ENCODE data around the gene PCDHA7. TPM values are rescaled to one million over a fixed set of nuclear protein-coding genes. Genes with fewer than 3 reads are reported as not detected.
A peak's percentile ranks its signal among the peaks of the same experiment; 100 is the strongest.
"Not testable (repeated sequence)": the region's sequence is repeated elsewhere in the genome, so short reads cannot be mapped to it uniquely, and the experiment has no call there.

PCDHA7 gene, protein sequence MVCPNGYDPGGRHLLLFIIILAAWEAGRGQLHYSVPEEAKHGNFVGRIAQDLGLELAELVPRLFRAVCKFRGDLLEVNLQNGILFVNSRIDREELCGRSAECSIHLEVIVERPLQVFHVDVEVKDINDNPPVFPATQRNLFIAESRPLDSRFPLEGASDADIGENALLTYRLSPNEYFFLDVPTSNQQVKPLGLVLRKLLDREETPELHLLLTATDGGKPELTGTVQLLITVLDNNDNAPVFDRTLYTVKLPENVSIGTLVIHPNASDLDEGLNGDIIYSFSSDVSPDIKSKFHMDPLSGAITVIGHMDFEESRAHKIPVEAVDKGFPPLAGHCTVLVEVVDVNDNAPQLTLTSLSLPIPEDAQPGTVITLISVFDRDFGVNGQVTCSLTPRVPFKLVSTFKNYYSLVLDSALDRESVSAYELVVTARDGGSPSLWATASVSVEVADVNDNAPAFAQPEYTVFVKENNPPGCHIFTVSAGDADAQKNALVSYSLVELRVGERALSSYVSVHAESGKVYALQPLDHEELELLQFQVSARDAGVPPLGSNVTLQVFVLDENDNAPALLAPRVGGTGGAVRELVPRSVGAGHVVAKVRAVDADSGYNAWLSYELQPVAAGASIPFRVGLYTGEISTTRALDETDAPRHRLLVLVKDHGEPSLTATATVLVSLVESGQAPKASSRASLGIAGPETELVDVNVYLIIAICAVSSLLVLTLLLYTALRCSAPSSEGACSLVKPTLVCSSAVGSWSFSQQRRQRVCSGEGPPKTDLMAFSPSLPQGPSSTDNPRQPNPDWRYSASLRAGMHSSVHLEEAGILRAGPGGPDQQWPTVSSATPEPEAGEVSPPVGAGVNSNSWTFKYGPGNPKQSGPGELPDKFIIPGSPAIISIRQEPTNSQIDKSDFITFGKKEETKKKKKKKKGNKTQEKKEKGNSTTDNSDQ
- 0.71 and 0.97 TPM in 2 replicates for total RNA-seq (2014; rRNA removed; shearing (Covaris generic))

DNA sequence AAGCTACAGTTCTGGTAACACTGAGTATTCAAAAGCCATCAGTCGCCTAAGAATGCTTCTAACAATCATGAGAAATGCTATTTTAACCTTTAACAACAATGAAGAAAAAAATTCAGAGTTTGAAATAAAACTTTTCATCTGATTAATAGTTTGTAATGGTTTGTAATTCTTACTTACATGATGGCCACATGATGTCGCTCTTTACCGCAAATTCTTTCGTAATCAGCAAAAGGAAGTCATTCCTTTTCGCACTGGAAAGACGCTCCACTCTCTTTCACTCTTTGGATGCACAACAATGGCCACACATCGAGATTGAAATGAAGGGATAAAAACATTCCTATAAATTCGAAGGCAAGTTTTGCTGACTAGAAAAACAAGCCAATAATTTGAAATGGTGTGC, at the start of gene PCDHA7:
TSS of gene PCDHA7 (plus strand) at position 277 of the 400 bp plus-strand sequence. CDS start at position 392, 115 bp downstream.
- DNase-seq (ENCODE audit: low read depth): no peak

DNA sequence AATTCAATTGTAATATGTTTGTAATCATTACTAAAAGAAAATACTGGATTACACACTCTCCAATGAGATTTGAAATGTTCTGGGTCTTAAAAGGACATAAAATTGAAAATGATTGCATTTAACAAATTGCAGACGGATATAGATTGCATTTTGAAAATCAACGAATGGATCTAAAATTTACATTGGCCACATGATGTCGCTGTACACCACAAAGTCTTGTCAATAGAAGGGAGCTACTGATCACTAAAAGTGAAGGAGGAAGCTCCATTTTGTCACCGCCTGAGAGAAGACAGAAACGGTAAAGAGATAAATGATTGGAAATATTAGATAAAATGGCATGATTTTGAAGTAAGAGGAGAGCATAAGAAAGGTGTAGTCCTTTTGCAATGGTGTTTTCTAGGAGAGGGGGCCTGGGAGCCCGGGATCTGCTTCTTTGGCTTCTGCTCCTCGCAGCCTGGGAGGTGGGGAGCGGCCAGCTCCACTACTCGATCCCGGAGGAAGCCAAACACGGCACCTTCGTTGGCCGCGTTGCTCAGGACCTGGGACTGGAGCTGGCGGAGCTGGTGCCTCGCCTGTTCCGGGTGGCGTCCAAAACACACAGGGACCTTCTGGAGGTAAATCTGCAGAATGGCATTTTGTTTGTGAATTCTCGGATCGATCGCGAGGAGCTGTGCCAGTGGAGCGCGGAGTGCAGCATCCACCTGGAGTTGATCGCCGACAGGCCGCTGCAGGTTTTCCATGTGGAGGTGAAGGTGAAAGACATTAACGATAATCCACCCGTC, 48.0 kb upstream of the PCDHA7 start, which contains the start of gene PCDHA1:
TSS of gene PCDHA1 (plus strand) at position 236 of the 782 bp plus-strand sequence.
- peak; percentile 40 for DNase-seq (ENCODE audit: low read depth)

DNA sequence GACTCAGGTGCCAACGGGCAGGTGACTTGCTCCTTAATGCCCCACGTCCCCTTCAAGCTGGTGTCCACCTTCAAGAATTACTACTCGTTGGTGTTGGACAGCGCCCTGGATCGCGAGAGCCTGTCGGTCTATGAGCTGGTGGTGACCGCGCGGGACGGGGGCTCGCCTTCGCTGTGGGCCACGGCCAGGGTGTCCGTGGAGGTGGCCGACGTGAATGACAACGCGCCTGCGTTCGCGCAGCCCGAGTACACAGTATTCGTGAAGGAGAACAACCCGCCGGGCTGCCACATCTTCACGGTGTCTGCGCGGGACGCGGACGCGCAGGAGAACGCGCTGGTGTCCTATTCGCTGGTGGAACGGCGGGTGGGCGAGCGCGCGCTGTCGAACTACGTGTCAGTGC, 46.6 kb upstream of the PCDHA7 start:
- DNase-seq (ENCODE audit: low read depth): not testable (repeated sequence)

DNA sequence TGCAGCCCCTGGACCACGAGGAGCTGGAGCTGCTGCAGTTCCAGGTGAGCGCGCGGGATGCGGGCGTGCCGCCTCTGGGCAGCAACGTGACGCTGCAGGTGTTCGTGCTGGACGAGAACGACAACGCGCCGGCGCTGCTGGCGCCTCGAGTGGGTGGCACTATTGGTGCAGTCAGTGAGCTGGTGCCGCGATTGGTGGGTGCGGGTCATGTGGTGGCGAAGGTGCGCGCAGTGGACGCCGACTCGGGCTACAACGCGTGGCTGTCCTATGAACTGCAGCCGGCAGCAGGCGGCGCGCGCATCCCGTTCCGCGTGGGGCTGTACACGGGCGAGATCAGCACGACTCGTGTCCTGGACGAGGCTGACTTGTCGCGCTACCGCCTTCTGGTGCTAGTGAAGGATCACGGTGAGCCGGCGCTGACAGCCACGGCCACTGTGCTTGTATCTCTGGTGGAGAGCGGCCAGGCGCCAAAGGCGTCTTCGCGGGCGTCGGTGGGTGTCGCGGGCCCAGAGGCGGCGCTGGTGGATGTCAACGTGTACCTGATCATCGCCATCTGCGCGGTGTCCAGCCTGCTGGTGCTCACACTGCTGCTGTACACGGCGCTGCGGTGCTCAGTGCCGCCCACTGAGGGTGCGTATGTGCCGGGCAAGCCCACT, 46.1 kb upstream of the PCDHA7 start:
- not testable (repeated sequence) for DNase-seq (ENCODE audit: low read depth)

DNA sequence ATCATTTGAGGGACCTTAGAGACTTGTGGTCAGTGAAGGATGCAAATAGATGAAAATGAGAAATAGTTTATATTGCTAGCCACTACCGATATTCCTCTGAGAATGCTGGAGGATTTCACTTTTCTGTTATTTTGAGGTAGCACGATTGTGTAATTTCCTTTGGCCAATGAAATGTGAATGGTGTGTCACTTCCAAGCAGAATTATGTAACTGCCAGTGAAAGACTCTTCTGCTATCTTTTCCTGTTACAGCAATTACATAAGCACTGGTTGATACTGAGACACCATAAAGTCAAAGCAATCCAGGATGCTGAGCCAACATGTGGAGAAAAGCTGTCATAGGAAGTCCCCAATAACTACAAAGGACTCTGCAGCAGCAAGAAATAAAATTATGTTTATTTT, 43.0 kb upstream of the PCDHA7 start:
- DNase-seq (ENCODE audit: low read depth): no peak

DNA sequence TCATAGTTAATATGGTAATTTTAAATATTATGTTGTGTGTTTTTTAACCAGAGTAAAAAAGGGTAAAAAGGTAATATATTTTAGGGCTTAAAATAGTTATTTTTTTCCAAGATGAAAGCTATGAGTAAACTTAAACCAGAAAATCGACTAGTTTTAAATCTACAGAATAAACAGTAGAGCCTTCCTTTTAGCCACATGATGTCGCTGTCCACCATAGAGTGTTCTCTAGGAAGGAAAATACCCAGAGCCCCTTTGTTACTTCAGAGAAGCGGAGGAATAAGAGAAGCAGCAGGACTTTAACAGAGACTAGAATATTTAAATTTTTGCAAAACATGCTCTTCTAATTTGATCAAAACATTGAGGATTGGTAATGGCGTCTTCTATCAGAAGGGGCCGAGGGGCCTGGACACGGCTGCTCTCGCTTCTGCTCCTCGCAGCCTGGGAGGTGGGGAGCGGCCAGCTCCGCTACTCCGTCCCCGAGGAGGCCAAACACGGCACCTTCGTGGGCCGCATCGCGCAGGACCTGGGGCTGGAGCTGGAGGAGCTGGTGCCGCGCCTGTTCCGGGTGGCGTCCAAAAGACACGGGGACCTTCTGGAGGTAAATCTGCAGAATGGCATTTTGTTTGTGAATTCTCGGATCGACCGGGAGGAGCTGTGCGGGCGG, 39.3 kb upstream of the PCDHA7 start, which contains the start of gene PCDHA2:
TSS of gene PCDHA2 (plus strand) at position 258 of the 664 bp plus-strand sequence.
- DNase-seq (ENCODE audit: low read depth): peak; percentile 57

DNA sequence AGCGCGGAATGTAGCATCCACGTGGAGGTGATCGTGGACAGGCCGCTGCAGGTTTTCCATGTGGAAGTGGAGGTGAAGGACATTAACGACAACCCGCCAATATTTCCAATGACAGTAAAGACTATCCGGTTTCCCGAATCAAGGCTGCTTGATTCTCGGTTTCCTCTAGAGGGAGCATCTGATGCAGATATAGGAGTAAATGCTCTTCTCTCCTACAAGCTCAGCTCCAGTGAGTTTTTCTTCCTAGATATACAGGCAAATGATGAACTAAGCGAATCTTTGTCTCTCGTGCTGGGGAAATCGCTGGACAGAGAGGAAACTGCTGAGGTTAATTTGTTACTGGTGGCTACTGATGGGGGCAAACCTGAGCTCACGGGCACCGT, 38.8 kb upstream of the PCDHA7 start:
- DNase-seq (ENCODE audit: low read depth): peak; percentile 35

DNA sequence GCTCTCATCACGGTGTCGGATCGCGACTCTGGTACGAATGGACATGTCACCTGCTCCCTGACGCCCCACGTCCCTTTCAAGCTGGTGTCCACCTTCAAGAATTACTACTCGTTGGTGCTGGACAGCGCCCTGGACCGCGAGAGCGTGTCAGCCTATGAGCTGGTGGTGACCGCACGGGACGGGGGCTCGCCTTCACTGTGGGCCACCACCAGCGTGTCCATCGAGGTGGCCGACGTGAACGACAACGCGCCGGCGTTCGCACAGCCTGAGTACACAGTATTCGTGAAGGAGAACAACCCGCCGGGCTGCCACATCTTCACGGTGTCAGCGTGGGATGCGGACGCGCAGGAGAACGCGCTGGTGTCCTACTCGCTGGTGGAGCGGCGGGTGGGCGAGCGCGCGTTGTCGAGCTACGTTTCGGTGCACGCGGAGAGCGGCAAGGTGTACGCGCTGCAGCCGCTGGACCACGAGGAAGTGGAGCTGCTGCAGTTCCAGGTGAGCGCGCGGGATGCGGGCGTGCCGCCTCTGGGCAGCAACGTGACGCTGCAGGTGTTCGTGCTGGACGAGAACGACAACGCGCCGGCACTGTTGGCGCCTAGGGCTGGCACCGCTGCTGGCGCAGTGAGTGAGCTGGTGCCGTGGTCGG, 37.9 kb upstream of the PCDHA7 start:
- not testable (repeated sequence) for DNase-seq (ENCODE audit: low read depth)

DNA sequence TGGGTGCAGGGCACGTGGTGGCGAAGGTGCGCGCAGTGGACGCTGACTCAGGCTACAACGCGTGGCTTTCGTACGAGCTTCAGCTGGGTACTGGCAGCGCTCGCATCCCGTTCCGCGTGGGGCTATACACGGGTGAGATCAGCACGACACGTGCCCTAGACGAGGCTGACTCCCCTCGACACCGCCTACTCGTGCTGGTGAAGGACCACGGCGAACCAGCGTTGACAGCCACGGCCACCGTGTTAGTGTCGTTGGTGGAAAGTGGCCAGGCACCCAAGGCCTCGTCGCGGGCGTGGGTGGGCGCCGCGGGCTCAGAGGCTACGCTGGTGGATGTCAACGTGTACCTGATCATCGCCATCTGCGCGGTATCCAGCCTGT, 37.4 kb upstream of the PCDHA7 start:
- DNase-seq (ENCODE audit: low read depth): no peak

DNA sequence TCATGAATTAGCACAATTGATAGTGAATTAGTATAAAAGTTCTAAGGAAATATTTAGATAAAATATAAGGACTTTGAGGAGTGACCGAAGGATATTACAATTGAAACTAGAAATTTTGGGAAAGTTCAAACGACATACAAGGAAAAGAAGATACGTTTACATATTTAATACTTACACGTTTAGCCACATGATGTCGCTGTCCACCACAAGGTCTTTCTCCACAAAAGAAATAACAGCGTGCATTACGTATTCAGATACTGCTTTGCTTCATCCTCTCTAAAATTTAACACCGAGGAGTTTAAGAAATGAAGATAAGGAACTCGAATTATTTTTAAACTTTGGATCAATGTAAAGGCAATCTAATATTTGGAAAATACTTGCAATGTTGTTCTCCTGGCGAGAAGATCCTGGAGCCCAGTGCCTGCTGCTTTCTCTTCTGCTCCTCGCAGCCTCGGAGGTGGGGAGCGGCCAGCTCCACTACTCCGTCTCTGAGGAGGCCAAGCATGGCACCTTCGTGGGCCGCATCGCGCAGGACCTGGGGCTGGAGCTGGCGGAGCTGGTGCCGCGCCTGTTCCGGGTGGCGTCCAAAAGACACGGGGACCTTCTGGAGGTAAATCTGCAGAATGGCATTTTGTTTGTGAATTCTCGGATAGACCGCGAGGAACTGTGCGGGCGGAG, 33.1 kb upstream of the PCDHA7 start, which contains the start of gene PCDHA3:
TSS of gene PCDHA3 (plus strand) at position 242 of the 678 bp plus-strand sequence.
- peak; percentile 33 for DNase-seq (ENCODE audit: low read depth)

DNA sequence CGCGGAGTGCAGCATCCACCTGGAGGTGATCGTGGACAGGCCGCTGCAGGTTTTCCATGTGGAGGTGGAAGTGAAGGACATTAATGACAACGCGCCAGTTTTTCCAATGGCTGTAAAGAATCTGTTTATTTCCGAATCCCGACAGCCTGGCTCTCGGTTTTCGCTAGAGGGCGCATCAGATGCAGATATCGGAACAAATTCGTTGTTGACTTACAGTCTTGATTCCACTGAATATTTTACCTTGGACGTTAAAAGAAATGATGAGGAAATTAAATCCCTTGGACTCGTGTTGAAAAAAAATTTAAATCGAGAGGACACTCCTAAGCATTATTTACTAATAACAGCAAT, 32.6 kb upstream of the PCDHA7 start:
- DNase-seq (ENCODE audit: low read depth): no peak

DNA sequence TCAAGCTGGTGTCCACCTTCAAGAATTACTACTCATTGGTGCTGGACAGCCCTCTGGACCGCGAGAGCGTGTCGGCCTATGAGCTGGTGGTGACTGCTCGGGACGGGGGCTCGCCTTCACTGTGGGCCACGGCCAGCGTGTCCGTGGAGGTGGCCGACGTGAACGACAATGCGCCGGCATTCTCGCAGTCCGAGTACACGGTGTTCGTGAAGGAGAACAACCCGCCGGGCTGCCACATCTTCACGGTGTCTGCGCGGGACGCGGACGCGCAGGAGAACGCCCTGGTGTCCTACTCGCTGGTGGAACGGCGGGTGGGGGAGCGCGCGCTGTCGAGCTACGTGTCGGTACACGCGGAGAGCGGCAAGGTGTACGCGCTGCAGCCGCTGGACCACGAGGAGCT, 31.7 kb upstream of the PCDHA7 start:
- not testable (repeated sequence) for DNase-seq (ENCODE audit: low read depth)

DNA sequence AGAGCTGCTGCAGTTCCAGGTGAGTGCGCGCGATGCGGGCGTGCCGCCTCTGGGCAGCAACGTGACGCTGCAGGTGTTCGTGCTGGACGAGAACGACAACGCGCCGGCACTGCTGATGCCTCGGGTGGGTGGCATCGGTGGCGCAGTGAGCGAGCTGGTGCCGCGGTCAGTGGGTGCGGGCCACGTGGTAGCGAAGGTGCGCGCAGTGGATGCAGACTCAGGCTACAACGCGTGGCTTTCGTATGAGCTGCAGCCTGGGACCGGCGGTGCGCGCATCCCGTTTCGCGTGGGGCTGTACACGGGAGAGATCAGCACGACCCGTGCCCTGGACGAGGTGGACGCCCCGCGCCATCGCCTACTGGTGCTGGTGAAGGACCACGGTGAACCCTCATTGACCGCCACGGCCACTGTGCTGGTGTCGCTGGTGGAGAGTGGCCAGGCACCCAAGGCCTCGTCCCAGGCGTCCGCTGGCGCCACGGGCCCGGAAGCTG, 31.2 kb upstream of the PCDHA7 start:
- no peak for DNase-seq (ENCODE audit: low read depth)

DNA sequence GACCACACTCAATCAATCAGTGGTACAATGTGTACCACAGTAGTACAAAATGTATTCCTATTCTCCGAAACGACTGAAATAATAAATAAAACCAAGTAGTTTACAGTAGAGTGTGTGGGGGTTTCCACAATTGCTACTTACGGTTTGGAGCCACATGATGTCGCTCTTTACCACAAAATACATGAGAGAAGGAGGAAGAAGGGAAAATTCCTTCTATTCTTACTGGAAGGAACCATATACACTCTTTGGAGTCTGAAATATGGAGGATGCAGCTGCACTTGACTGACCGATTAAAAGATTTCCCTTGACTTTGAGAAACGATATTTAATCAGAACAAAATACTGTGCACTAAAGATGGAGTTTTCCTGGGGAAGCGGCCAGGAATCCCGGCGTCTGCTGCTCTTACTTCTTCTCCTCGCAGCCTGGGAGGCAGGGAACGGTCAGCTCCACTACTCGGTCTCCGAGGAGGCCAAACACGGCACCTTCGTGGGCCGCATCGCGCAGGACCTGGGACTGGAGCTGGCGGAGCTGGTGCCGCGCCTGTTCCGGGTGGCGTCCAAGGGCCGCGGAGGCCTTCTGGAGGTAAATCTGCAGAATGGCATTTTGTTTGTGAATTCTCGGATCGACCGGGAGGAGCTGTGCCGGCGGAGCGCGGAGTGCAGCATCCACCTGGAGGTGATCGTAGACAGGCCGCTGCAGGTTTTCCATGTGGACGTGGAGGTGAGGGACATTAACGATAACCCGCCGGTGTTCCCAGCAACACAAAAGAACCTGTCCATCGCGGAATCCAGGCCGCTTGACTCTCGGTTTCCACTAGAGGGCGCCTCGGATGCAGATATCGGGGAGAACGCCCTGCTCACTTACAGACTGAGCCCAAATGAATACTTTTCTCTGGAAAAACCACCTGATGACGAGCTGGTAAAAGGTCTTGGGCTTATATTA, 27.0 kb upstream of the PCDHA7 start, which contains the start of gene PCDHA4:
TSS of gene PCDHA4 (plus strand) at position 235 of the 942 bp plus-strand sequence.
- peak; percentile 76 for DNase-seq (ENCODE audit: low read depth)

DNA sequence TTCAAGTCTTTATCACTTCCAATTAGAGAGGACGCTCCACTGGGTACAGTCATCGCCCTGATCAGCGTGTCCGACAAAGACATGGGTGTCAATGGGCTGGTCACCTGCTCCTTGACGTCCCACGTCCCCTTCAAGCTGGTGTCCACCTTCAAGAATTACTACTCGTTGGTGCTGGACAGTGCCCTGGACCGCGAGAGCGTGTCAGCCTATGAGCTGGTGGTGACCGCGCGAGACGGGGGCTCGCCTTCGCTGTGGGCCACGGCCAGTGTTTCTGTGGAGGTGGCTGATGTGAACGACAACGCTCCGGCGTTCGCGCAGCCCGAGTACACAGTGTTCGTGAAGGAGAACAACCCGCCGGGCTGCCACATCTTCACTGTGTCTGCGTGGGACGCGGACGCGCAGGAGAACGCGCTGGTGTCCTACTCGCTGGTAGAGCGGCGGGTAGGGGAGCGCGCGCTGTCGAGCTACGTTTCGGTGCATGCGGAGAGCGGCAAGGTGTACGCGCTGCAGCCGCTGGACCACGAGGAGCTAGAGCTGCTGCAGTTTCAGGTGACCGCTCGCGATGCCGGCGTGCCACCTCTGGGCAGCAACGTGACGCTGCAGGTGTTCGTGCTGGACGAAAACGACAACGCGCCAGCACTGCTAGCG, 25.7 kb upstream of the PCDHA7 start:
- not testable (repeated sequence) for DNase-seq (ENCODE audit: low read depth)

DNA sequence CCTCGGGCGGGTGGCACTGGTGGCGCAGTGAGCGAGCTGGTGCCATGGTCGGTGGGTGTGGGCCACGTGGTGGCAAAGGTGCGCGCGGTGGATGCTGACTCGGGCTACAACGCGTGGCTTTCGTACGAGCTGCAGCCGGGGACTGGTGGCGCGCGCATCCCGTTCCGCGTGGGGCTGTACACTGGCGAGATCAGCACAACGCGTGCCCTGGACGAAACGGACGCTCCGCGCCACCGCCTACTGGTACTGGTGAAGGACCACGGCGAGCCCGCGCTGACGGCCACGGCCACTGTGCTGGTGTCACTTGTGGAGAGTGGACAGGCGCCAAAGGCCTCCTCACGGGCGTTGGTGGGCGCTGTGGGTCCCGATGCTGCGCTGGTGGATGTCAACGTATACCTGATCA, 25.2 kb upstream of the PCDHA7 start:
- DNase-seq (ENCODE audit: low read depth): no peak

Measured in Daoy (cell line).